Skeletal muscle cell (primary cell): Measurements from ENCODE around the gene THSD8.
"Not testable (repeated sequence)": the region's sequence is repeated elsewhere in the genome, so short reads cannot be mapped to it uniquely, and the experiment has no call there.

Source experiments
- DNase-seq: peaks from one replicate; pipeline ENCODE4 v3.0.0-alpha.2; 2010; ENCODE audit warnings: low read depth
- H3K4me3 ChIP-seq: 2 replicates; pipeline ENCODE4 v1.5.1; 2011; ENCODE audit warnings: low read depth, mild to moderate bottlenecking, control low read depth, low read length, moderate library complexity

Gene THSD8

DNA sequence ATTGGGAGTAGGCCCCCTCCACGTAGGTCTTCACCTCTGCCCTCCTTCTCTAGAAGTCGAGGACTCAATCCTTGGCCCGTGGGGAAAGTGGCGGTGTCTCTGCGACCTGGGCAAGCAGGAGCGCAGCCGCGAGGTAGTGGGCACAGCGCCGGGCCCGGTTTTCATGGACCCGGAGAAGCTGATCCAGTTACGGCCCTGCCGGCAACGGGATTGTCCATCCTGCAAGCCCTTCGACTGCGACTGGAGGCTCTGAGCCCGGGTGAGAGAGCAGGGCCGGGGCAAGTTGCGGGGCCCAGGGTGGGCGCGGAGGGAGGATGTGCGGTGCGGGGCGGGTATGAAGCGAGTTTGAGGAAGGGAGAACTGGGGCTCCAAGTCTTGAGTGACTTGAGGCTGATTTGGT is 2.2 kb downstream of the THSD8 start:
- H3K4me3 ChIP-seq, result no peak overlapping the region
- no peak for DNase-seq

DNA sequence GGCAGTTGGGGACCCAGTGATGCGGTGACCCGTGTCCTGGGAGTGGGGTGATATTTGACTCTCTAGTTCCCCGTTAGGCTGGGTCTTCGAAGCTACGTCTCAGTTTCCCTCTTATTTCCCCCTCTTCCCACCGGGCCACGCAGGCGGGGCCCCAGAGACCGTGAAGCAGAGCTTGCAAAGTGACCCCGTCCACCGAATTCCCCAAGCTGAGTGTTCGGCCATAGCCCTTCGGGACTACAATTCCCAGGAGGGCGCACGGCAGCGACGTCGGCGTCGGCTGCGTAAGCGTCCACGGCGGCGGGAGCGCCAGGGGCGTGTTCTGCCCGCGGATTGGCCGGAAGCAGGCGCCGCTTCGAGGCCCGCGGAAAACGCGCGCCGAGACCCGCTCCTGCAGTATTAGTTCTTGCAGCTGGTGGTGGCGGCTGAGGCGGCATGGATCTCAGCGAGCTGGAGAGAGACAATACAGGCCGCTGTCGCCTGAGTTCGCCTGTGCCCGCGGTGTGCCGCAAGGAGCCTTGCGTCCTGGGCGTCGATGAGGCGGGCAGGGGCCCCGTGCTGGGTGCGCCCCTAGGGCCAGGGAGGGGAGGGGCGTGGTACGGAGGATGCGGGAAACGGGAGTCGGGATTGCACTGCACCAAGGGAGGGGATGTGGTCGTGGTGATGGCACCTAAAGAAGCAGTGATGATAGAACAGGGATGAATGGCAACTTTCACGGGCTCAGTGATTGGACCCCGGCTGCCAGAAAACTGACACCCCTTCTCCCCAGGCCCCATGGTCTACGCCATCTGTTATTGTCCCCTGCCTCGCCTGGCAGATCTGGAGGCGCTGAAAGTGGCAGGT is 4.6 kb downstream of the THSD8 start, which contains the start of gene RNASEH2A:
TSS of gene RNASEH2A (plus strand) at position 343 of the 840 bp plus-strand sequence. CDS start at position 433, 90 bp downstream.
- DNase-seq, result no peak
- H3K4me3 ChIP-seq, result peak within 1 kb of the TSS; percentile 80

GRCh38 chr19:12815088-12815487 is 13.2 kb downstream of the THSD8 start:
- no peak overlapping the region for H3K4me3 ChIP-seq
- no peak for DNase-seq

- not testable (repeated sequence) for DNase-seq, H3K4me3 ChIP-seq
These were observed 15.3 kb downstream of the THSD8 start for GRCh38 chr19:12817188-12817587.

- not testable (repeated sequence) for DNase-seq
These were observed 15.9 kb downstream of the THSD8 start for GRCh38 chr19:12817810-12818209.

DNA sequence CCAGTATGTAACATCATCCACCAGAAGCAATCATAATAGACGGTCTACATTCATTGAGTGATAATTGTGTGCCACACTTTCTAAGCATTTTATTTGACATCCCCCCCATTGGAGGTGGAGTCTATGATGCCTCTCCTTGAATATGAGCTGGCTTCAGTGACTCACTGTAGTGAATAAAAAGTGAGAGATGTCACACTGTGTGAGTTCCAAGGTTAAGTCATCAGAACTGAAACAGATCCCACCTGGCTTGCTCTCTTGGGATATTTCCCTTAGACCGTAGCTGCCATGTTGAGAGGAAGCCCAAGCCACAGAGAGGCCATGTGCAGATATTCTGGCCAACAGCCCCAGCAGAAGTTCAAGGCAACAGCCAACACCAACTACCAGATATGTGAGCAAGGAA is 19.9 kb downstream of the THSD8 start:
- no peak for DNase-seq
- H3K4me3 ChIP-seq, result no peak overlapping the region

More at GRCh38 chr19:12817810-12818209, 15.9 kb downstream of the THSD8 start:
- not testable (repeated sequence) for H3K4me3 ChIP-seq

- no peak for DNase-seq
- H3K4me3 ChIP-seq, result no peak overlapping the region
These were observed 23.6 kb downstream of the THSD8 start for GRCh38 chr19:12825254-12826131.

- DNase-seq, result no peak
- no peak overlapping the region for H3K4me3 ChIP-seq
These were observed 26.6 kb downstream of the THSD8 start for GRCh38 chr19:12828494-12828893.

GRCh38 chr19:12833418-12833737 is 31.5 kb downstream of the THSD8 start:
- DNase-seq, result no peak
- H3K4me3 ChIP-seq, result no peak overlapping the region

GRCh38 chr19:12833738-12834565 is 32.1 kb downstream of the THSD8 start:
- H3K4me3 ChIP-seq, result peak overlapping the region; percentile 46
- no peak for DNase-seq

GRCh38 chr19:12834566-12834943 is 32.7 kb downstream of the THSD8 start, which contains the start of gene RTBDN:
RTBDN (minus strand) TSS chr19:12834579; CDS start chr19:12829979, 4,600 bp downstream.
- DNase-seq, result no peak
- peak within 1 kb of the TSS; percentile 46 for H3K4me3 ChIP-seq

DNA sequence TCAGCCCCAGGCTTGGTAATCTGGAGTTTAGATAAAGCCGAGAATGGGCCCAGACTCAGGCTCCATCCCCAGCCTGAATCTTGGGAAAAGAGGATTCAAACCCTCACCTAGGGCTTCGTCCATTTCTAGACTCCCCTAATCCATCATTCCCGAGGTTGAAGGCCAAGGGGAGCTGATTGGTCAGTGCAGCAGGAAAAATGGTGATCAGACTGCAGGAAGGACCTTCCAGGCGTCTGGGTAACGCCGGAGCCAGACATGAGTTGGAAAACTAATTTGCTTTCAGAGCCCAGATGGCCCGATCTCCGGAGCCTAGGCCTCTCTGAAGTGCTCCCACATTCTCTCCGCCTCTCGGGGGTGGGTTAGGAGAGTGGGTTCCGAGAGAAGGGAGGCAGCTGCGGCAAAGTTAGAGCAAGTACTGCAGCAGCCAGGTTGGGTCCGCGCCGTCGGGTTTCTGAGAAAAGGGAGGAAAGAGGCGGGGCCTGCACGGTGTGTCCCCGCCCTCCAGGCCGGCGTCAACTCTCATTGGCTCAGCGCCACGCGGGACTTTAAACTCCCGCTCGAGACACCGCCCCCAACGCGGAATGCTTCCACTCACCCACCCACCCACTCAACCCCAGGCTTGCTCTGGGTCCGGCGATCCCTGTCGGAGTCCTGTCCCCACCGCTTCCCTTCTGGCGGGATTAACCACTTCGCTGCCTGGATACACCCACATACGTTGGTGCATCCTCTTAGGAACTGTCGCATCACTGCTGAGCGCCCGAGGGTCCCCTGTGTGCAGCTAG is 33.3 kb downstream of the THSD8 start:
- DNase-seq, result no peak

DNA sequence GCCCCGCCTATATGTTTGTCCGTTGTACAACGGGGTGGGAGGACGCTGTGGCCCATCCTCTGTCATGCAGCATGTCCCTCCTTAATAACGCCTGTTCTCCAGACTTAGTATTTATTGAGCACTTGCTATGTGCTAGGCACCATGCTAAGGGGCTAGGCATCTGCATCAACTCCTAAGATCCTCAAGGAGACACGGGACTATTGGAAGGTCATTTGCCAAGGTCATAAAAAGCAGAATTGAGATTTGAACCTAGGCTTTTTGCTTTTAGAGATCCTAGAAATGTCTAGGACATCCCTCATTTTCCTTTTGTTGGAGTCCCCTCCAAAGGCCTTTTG is 34.6 kb downstream of the THSD8 start:
- DNase-seq, result no peak
- H3K4me3 ChIP-seq, result no peak overlapping the region

More for the DNA sequence above, 33.3 kb downstream of the THSD8 start:
- no peak overlapping the region for H3K4me3 ChIP-seq

DNA sequence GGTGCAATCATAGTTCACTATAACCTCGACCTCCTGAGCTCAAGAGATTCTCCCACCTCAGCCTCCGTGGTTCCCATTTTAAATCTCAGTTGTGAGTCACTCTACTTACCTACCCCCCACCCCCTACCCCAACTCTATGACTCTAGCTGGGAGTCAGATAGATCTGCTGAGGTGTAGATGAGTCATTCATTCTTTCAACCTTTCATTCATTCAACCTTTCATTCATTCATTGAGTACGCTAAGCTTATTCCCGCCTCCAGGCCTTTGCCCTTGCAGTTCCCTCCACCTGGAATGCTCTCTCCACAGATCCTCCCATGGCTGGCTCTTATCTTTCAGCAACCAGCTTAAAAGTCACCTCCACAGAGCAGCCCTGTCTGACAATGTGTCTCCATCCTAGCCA is 35.4 kb downstream of the THSD8 start:
- no peak for DNase-seq
- H3K4me3 ChIP-seq, result no peak overlapping the region

GRCh38 chr19:12838182-12838885 is 36.5 kb downstream of the THSD8 start, which contains the start of gene MAST1:
MAST1 (plus strand) TSS chr19:12838515; CDS start chr19:12838573, 58 bp downstream.
- H3K4me3 ChIP-seq, result peak within 1 kb of the TSS; percentile 27
- DNase-seq, result no peak

DNA sequence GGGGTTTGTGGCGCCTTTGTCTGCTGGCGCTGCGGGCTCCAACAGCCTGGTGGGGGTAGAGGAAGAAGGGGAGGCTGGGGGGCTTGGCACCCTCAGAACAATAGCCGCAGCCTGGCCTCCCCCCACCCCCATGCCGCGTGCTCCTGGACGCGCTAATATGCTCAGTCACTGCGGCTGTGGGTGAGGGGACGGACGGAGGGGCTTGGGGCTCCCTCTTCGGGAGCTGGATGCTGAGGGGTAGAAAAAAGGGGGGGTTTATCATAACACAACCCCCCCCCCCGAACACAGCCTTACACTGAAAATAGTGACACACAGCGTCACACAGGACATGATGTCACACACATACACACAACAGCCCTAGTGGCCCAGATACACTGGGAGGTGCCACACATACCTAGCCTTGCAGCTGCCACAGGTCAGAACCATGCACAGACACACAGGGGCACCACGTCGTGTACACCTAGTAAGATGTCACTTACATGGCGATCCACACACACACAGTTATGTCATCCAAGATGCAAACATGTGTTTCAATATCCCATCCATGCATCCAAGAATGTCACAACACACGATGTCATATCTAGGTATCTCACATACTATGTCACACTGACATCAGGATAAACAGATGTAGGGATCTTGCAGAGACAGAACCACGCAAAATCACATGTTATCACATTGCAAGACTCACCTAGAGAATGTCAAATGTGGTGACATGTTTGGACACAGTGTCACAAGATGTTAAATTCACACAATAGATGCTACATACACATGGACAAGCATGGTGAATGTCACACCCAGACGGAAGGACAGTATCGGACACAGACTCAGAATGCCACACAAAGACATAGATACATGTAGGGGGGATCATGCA is 37.3 kb downstream of the THSD8 start:
- H3K4me3 ChIP-seq, result no peak overlapping the region

More for the DNA sequence above, 37.3 kb downstream of the THSD8 start:
- no peak for DNase-seq
